Articular chondrocyte of knee joint (primary cell): ENCODE results near the gene ALDH4A1. TPM values are rescaled to one million over a fixed set of nuclear protein-coding genes. Genes with fewer than 3 reads are reported as not detected.

ENCODE experiments used
- small RNA-seq: library from RNA; depleted of rRNA; stranded (forward); fragments of <200 nt; gene quantifications from one replicate; pipeline ENCODE3, GENCODE V24; 2012
- total RNA-seq: library from RNA; depleted of rRNA; stranded (reverse); fragments of >200 nt; gene quantifications from 2 replicates; pipeline ENCODE4 v1.2.3, GENCODE V29; 2012

ALDH4A1 gene, protein sequence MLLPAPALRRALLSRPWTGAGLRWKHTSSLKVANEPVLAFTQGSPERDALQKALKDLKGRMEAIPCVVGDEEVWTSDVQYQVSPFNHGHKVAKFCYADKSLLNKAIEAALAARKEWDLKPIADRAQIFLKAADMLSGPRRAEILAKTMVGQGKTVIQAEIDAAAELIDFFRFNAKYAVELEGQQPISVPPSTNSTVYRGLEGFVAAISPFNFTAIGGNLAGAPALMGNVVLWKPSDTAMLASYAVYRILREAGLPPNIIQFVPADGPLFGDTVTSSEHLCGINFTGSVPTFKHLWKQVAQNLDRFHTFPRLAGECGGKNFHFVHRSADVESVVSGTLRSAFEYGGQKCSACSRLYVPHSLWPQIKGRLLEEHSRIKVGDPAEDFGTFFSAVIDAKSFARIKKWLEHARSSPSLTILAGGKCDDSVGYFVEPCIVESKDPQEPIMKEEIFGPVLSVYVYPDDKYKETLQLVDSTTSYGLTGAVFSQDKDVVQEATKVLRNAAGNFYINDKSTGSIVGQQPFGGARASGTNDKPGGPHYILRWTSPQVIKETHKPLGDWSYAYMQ
- total RNA-seq = 5.8 and 8.2 TPM in 2 replicates

GRCh38 chr1:18902523-18903290 is at the start of gene ALDH4A1:
TSS of gene ALDH4A1 (minus strand) at chr1:18902555. CDS start at chr1:18902523, 32 bp downstream.

DNA sequence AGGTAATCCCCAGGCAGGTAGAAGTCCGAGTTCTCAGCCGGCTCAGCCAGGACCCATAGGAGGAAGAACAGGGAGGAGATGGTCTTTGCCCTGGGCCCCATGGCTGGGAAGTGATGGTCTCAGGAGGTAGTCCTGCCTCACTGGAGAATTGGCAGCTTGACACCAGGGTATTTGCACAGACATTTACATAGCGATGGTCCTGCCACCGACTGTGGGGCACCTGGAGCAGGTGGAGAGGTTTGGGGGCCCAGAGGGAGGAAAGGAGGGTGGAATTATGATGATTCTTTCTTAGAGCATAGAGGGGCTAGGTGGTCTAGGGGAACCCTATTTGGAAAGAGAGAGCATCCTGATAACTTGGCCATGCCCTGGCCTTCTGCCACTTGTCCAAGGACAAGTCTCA is 42.8 kb downstream of the ALDH4A1 start, which contains the start of gene TAS1R2:
TSS of gene TAS1R2 (minus strand) at position 101 of the 400 bp plus-strand sequence. CDS start at position 101, 0 bp downstream.

Small RNA genes lying within 50 kb of the gene (small RNA-seq; reads per million reads assigned to genes)
- gene MIR1290 (not detected), gene MIR4695 (not detected)

Other genes with a start within 250 kb of the ALDH4A1 start
- gene TAS1R2, start 42.9 kb downstream of the ALDH4A1 start, total RNA-seq = not detected in 2 replicates
- 6.3 and 9.1 TPM in 2 replicates for gene IFFO2, start 54.1 kb upstream of the ALDH4A1 start, total RNA-seq